ENCODE data around the gene NF1.

Gene NF1

DNA sequence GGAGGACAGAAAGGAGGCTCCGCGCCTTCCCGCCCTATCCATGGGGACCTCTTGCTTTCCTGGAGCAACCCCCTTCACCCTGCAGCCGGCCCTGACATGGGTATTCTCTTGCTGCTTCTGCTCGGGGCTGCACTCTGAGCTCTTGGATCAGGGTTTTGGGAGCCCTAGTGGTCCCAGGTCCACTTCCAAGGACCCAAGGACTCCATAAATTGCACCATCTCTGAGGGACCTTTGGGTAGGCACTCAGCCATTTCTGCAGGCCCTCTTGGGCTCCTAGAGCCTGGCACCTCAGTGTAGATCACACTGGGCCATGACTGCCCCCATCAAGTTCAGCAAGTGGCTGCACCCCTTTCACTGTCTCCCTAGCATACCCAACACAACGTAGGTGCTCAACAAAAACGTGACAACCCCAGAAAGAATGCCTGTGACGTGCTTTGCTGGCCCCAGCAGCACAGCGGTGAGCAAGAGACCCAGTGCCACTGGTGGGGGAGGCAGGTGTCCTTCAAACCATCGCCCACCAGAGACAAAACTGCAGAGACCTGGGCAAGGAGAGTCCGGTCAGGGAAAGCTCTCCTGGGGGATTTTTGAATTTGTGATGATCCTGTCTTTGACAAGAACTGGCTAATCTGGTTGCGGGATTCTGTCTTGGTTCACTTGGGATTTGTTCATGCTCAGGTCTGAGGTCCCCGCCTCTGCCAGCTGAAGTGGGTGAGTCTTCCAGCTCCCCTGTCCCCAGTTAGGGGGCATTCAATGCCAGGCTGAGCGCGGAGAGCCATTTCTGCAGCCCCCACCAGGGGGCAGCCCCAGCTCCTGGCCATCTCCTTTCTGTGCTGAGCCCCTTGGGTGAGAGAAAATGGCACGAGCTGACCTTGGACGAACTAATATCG lies 294.2 kb downstream of the NF1 start:
- no peak for DNase-seq (ENCODE audit: low read depth)

DNA sequence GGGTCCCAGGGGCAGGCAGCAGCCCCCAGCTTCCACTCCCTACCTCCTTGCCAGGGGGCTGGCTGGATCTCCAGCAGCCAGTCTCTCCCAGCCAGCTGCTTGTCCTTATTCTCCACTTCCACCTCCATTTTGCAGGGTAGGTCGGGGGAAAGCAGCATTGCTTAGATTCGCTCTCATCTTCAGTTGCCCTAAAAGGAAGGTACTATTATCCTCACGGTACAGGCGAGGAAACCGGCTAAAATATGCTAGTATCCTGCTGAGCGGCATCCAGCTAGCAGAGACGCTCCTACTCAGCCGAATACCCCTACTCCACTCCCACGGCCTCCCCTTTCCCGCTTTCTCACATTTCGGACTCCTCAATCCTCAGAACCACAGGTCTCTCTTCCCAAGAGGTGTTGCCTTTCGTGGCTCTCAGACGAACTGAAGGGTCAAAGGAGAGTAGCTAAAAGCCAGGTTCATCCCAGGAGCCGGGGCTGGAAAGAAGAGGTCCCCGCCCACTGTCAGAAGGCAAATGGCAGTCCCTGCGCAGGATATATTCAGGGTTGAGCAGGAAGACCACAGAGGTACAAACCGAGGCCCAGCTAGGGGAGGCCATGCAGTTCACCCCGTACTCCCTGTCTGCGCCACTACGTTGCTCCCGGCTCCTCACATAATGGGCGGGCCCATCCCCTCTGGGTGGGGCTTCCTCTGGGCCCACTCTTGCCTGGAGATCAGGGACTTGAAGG lies 295.0 kb downstream of the NF1 start:
- no peak for DNase-seq (ENCODE audit: low read depth)

DNA sequence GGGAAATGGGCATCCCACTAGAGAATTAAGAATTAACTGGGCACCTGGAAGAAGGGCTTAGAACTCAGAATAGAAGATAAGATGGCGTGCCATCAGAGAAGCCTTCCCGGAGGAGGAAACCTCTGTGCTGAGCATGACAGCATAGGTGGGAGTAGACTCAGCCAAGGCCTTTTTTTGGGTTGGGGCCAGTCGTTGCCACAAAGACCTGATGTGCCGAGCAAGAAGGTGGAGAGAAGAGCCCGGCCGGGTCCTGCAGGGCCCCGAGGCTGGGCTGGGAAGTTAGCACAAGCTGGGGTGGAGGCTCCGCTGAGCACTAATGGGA lies 295.6 kb downstream of the NF1 start:
- no peak for DNase-seq (ENCODE audit: low read depth)

DNA sequence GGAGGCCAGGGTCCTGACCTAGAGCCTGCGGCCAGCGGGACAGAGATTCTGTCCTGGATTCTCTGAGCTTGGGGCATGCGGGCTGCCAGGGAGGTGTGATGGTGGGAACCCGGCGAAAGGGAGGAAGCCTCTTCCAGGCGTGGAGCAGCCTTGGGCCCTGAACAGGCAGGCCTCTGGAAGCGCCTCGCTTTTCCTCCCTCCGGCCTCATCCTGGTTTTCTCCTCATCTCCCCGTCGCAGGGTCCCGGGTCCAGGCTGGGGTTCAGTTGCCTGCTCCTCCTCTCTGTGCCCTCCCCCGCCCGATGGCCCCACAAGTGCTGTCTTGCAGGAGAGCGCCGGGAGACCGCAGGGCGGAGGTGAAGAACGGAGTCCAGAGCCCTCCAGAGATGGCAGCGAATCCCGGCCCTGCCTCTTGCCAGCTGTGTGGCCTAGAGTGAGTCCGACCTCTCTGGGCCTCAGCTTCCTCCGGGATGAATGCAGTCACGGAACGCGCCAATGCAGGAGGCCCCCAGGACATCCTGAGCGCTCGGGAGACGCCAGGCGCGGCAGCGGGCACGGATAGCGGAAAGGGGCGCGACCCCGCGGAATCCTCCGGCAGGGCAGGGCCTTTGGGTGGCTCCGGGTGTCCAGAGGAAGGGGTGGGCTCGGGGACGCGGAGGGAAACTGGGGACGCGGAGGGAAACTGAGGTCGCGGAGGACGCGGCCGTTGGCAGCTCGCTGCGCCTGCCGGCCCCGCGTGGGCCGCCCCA lies 296.1 kb downstream of the NF1 start:
- no peak for DNase-seq (ENCODE audit: low read depth)

DNA sequence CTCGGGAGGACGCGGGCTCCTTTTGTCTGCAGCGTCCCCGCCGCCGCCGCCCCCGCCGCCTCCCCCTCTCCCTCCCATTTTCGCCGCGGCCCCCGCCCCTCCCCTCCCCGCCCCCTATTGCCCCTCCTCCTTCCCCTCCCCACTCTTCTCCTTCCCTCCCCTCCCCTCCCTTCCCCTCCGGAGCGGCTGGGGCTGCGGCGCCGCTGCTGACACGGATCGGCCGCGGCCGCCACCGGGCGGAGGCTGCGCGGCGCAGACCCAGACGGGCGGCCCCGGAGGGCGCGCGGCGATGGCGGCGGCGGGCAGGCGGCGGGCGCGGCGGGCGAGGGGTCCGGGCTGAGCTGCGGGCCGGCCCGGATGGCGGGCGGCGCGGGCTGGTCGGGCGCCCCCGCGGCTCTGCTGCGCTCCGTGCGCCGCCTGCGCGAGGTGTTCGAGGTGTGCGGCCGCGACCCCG lies 296.7 kb downstream of the NF1 start, which contains the start of gene RAB11FIP4:
Gene RAB11FIP4, plus strand, starts transcription at position 180 of the 454 bp plus-strand sequence. Its CDS starts 178 bp downstream, at position 358.
- DNase-seq (ENCODE audit: low read depth) = no peak

DNA sequence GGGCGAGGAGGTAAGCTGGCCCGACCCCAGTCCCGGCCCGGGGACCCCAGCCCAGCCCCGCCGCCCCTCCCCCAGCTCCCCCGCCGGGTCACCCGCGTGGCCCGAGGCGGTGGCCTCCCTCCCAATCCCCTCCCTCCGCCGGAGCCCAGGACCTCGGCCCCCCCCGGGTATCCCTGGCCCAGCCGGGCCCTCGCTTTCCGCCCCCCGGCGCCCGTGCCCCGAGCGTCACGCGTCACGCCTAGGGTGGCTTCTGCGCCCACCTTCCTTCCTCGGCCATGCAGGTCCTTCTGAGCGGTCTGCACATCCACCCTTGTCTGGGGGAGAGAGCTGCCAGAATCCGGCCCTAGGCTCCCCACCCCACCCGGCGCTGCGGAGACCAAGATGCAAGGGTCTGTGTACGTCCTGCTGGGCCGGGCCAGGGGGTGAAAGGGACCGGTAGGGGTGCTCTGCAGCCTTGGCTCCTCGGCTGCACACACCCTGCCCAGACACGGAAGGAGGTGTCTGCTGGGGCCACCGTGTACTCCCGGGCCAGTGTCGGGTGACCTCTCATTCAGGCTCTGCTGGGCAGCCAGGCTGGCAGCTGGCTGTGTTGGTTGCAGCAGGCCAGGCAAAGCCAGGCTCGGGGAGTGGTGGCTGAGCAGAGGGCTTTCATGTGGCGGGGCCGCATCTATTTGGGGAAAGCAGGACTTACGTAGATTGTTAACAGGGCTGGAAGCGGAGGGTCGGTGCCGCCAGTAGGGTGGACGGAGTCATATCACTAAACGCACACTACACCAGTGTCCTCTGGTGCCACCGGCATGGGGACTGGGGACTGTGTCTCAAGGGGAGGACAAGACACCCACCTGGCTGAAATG lies 297.5 kb downstream of the NF1 start:
- no peak for DNase-seq (ENCODE audit: low read depth)

DNA sequence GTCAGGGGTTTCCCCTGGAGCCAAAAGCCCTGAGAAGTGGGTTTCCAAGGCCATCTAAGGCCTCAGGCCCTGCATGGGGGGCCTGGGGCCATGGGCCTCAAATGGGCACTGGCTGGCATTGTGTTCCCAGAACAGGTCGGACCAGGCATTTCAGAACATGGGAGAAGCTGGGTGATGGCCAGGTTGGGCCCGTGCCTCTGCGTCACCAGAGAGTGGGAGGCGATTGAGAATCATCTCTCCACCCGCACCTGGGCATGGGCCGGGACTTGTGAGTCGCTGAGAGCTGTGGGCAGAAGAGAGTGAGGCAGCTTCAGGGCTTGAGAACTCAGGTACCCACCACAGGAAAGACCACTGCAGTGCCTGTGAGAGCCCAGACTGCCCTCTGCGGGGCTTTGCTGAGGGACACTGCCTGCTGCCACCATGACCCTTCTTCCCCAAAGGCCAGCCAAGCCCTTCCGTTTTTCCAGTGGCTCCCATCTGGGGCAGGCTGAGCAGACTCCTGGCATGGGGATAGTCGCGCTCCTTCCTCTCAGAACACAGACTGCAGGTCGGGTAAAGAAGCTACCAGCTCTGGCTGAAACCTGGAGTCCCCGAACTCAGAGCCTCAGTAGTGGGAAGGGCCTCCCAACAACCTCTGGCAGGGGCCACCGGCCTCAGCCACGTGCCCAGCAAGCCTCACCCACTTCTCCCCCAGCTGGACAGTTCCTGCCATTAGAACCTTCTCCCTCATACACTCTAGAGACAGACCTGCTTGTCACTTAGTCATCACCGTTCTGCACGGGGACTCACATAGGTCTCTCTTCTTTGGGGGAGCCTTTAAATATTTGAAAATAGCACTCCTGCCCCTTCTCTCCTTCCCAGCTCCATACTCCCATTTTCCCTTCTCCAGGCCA lies 298.3 kb downstream of the NF1 start:
- DNase-seq (ENCODE audit: low read depth) = no peak

DNA sequence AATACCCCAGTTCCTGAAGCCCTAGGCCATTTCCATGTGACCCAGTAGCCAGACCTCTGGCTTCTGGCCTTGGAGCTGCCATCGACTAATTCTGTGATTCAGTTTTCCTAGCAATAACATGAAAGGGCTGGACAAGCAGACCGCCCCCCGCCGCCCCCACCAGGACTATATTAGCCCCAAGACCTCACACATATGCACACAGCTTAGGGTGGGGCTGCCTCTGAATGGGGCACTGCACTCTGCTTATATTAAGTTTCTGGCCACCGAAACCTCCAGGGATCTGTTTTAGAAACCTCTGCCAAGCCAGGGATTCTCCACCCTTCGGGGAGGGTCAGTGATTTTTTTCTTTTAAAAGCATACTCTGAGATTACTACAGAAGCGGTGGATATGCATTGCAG lies 299.0 kb downstream of the NF1 start:
- no peak for DNase-seq (ENCODE audit: low read depth)

DNA sequence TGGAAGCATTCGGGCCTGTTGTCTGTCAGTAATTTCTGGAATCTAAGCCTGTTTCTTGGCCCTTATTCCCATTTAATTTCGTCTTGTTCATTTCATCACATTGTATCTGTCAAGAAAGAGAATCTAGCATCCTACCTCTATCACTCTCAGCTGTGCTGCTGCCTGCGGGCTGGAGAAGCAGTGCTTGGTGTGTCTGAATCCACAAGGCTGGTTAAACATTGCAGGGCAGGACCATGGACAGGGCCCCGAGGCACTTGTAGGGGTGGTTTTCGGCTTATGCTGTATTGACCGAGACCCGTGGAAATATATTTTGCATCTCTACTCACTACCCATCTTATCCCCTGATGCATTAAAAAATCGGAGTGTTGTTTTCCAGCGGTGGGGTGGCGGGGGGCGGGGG lies 299.8 kb downstream of the NF1 start:
- no peak for DNase-seq (ENCODE audit: low read depth)

DNA sequence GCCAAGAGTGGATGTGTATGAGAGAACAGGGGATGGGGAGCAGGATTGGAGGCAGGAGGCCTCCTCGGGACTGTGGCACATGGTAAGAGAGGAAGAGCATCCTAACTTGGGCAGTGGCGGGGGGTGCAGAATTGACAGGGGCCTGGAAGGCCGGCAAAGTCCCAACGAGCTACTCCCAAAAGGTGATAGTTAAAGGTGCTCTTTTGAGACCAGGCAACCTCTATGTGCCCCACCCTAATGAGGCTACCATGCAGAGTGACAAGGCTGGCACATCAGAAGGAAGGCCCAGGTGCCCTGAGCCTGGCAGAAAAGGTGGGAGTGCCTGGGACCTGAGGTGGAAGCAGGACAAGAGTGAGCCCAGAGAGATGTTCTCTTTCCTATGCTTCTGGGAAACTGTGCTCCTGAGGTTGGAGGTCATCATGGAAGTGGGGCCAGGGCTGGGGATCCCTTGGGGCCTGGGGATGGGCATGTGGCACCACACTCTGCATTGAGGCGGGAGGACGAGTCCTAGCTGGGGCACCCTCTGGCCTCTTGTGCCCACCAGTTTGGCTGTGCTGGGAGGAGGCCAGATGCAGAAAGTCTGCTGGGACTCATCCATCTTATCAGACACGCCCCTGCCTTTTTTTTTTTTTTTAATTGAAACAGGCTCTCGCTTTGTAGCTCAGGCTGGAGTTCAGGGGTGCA lies 302.6 kb downstream of the NF1 start:
- DNase-seq (ENCODE audit: low read depth) = no peak

DNA sequence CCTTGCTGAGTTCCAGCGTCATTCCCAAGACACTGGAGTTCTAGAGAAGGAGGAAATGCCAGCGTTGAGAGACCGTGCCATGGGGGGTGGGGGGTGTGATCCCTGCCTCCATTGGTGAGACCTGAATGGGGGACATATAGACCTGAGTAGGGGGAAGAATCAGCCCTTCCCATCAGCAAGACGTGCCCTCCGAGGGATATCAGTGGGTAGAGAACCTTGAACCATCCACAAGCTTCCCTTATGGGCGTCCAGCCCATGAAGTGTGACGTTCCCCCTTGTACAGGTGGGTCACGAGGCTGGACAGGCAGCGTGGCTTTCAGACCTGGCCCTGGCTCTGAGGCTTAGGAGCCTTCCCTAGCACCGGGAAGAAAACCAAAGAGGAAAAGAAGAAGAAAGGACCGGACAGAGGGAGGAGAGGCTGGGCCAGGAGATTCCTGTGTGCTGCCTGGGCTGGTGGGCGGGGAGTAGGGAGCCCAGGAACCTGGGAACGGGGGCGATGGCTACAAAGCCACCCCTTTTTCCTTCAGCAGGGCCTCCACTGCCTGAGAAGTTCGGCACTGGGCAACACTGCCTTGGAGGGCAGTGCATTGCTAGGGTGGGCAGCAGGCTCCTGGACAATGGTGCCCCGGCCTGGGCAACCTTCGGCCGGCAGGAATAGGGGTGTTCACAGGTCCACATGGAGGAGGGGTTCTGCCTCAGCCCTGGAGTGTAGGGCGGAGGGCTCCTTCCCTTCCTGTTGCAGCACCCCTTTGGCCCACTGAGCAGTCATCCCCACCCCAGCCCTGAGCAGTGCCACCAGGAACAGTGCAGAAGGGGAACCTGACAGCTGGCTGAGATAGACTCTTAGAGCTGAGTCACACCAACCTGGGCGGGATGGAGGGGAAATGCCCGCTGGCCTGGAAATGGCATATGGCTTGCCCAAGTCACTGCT lies 303.9 kb downstream of the NF1 start:
- DNase-seq (ENCODE audit: low read depth) = no peak

DNA sequence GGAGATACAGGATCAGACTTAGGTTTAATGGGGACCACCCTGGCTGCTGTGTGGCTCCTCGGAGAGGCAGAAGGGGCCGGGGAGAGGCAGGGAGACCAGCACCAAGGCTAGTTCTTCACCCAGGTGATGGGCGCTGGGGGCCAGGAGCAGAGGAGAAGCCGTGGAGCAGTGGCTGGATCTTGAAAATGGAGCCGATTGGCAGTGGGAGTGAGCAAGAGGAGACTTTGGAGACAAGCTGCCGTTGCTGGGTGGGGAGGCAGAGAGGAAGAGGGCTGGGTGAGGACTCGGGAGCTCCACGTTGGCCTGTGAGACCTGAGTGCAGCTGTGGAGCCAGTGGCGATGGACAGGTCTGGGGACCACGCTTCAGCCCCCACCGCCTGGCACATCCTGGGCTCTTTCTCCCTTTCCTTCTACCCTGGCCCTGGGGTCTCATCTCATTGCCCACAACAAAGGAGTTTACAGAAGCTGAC lies 305.7 kb downstream of the NF1 start:
- DNase-seq (ENCODE audit: low read depth) = no peak

DNA sequence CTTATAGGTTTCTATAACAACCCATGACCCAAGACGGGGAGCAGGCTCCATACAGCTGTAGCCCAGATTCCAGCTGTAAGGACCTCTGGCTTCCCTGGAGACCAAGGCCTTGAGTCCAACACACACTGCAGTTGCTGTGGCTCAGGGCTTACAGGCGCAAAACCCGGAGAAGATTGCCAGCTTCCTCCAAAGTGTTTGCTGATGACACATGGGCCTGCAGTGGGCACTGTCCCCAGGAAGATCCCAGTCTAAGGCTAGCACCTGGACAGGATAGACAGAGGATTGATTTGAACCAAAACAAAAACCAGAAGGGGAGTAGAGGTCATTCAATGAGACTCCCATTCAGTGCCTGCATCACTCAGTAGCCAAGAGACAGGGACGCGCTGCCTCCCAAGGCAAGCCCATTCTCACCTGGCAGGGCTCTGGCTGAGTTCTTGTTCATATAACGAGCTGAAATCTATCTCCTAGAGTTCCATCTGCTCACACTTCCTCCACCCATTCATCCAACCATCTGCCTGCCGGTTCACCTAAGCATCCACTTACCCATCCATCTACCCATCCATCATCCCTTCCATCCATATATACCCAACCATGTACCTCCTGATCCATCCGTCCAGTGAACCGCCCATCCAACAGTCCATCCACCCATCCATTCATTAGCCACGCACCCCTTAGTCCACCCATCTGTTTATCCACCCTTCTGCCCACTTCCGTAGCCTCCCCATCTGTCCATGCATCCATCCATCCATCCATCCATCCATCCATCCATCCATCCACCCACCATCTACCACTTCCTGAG lies 306.9 kb downstream of the NF1 start:
- no peak for DNase-seq (ENCODE audit: low read depth)

DNA sequence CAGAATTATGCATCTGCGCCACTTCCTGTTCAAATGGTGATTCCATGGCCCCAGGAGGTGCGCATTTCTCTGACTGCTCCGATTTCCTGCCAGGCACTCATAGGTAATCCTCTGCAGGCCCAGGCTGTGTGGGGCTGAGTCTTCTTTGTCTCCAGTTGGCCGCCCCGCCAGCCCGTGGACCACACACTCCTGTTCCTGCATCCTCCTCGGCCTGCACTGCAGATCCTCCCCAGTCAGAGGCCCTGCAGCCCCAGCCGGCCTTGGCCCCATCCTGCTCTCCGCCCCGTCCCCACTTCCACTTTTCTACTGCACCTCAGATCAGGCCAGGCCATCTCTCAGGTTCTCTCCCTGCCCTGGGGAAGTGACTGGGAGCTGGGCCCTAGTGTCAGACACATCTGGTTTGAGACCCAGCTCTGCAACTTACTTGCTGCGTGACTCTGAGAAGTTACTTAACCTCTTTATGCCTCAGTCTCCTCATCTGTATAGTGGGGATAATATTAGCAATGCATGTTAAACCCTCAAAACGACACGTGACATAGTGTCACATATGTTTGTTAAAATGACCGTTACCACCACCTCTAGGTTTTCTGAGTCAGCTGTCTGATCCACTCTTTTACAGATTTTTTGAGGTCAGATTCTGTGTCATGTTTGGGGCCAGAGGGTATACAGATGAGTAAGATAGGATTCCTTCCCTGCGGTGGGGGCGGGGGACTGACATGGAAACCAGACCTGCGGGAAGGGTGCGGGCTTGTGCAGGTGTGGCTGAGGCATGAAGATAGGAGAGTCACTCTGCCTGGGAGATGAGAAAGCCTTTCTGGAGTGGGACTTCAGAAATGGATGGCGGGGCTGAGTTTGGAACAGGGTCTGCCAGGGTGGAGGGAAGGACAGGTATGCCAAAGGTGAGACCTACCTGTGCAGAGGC lies 309.5 kb downstream of the NF1 start:
- no peak for DNase-seq (ENCODE audit: low read depth)

DNA sequence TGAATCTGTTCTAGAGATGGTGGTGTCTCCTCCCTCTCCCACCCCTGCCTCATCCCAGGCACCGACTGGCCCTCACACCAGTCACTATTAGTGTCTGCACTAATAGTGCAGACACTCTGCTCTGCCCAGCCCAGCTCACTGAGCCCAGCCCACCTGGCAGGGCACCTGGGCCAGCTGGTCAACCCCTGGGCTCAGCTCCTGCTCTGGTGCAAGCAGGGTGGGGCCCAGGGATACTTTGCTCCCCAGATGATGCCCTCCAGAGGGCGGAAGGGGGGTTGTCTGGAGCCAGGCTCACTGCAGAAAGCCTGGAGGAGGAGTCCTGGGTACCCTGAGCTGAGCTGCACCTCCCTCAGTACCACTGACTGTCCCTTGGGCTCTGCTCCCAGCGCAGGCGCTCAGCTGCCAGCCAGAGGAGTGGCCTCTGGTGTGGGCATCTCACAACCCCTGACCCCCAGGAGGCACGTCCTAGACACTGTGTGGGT lies 311.2 kb downstream of the NF1 start:
- DNase-seq (ENCODE audit: low read depth) = no peak

DNA sequence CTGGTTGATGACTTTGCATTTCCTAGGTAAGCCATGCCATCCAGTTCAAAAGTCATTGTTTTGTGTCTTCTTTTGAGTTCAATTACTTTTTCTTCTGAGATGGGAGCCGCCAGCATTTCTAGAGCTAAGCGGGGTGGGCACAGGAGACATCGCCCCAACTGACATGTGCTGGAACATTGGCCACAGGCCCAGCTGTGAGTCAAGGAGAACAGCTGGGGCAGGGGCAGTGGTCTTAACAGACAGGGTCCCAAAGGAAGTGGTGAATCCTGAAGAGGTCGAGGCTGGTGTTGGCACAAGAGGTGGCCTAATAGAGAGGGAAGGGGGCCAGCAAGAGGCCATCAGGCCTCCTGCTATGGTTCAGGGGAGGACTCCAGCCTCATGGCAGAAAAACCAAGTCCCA lies 313.8 kb downstream of the NF1 start:
- no peak for DNase-seq (ENCODE audit: low read depth)

Measured in activated T-helper 1 cell treated with Interleukin-2 at 50 U/mL for 16 hours (primary cell).